Femur (tissue), 1 donor: ENCODE data around the gene FHOD3.

ENCODE experiments used
- DNase-seq: peaks from one replicate; pipeline ENCODE4 v3.0.0-alpha.2; 2017

FHOD3 gene

GRCh38 chr18:36323421-36323820, 25.9 kb downstream of the FHOD3 start:
- DNase-seq: no peak

- DNase-seq: no peak
Observed at GRCh38 chr18:36325846-36326245, 28.3 kb downstream of the FHOD3 start.

DNA sequence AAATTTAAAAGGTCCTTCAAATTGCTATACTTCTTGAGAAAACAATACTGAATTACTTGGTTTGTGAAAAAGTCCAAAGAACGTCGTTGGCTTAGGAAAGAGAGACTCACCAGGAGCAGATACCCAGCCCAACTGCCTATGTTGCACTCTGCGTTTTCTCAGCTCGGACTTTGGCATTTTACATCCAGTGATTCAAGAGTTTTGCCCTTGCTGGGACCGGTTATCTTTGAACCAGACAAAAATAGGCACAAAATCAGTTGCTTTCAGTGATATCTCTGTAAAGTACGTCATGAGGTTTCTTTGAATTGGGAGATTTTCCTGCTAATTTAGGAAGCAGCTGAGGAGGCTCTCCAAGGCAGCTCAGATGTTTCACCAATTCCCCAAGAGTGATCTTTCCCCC, 29.3 kb downstream of the FHOD3 start:
- DNase-seq: no peak

DNA sequence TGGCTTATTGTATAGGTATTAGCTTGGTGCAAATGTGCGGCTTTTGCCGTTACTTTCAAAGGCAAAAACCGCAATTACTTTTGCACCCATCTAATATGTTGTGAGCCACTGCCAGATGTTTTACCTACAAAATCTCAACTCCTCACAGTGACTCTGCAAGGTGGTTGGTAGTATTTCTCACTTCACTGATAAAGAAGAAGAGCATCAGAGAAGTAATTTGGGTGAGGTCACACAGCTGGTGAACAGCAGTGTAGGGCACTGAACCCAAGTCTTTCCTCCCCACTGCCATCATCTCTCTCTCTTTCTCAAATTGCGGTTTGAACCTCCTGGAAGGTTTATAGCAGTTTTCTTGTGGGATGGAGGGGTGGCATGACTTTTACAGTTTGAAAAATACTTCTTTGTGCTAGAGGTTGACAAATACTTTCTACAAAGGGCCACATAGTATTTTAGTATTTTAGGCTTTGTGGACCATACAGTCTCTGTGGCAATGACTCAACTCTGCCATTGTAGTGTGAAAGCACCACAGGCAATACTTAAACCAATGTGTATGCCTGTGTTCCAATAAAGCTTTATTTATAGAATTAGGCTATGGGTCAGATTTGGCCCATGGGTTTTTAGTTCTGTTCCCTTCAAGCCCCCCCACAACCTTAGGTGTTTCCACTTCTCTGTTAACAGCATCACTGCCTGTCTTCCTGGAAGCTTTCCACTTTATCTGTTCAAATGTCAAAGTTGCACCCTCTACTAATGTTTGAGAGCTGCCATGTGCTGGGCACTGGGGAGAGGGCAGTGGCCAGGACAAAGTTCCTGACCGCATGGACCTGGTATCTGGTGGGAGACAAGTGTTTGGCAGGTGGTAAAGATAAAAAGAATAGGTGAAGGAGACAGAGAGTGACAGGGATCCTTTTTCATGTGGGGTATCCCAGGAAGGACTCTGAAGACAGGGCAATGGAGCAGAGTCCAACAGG, 30.1 kb downstream of the FHOD3 start:
- no peak for DNase-seq

DNA sequence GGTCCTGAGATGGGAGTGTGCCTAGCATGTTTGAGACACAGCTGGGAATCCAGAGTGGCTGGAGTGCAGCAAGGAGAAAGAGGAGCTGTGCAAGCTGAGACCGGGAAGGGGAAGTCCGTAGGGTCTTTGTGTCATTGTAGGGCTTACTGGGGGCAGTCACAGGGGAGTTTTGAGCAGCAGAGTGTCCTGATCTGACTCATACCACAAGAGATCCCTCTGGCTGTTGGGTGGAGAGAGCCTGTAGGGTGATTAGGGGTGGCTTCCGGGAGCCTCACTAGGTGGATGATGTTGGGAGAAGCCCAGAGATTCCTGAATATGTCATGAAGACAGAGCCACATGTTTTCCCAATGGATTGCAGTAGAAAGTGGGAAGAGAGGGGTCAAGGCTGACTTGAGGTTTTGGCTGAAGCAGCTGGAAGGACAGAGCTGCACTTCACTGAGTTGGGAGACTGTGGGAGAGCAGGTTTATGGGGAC, 30.9 kb downstream of the FHOD3 start:
- no peak for DNase-seq

GRCh38 chr18:36328916-36329315, 31.4 kb downstream of the FHOD3 start:
- no peak for DNase-seq

DNA sequence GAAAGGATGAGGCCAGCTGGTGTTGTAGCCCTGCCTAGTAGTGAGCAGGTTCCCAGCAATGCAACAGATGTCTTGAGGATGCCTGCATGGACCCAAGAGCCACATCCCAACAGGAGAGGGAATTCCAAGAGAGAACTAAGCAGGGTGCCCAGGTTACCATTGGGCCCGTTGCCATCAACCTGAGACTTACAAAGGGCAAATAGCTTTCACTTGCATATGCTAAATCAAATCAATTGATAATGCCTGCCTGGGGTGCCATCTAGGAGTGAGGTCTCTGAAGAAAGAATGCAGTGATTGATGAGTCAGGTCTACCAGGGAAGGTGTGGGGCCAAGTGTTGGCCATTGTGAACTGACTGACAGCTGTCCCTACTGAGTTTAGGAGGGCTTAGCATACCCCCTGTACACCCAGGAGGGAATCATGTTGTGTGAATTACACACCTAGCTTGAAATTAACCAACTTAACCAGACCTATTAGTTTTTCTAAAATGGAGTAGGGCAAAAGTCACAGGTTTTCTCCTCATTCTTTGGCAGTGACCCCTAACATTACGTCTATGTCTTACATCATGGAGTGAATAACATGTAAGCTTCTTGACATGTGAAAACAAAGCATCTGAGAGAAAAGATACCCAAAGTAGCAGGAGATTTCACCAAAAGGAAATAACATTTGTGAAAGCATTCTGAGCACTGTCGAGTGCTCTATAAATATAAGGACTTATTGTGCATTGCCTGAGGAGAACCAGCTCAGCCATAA, 32.3 kb downstream of the FHOD3 start:
- DNase-seq: no peak

DNA sequence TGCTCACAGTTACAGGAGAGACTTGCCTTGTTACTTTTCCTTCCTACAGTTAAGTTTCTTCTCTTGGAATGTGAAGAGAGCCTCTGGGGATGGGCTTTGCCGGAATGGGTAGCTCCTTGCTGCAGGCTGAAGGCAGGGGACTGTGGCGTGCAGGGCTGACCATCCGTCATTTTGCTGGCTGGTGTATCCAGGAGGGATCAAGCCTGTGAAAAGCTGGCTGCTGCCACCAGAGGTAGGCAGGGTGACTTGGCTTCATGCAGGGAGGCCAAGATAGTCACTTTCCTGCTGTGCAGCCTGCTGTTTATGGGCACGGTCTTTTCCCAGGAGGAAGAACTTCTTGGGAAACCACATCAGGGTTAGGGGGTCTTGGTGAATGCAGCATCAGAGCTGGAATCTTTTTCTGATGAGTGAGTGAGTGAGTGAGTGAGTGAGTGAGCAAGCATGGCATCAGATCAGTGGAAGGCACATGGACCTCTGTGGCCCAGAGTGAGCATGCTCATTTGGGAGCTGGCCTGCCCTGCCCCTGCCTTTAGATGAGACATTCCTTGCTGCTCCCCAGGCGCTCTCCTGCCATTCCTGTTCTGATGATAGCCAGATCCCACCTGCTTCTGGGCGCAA, 33.0 kb downstream of the FHOD3 start:
- no peak for DNase-seq

DNA sequence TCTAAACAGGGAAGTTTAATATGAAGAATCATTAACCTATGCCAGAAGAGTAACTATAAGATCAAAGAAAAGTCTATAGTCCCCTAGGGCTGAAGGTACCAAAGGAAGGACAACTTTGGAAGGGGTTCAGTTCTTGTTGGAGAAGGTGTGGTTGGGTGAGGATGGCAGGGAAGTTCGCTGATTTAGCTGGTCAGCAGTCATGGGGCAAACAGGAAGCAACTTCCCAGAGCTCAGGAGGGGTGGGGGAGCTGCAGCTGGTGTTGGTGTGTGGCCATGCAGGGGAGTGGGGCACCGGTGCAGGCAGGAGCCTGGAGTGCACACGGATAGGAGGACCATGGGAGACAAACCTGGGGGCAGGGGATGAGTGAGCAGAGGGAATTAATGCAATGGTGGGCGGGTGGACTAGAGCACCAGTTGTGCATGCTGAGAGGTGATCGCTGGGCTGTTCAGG, 34.0 kb downstream of the FHOD3 start:
- DNase-seq: no peak

GRCh38 chr18:36333414-36333813, 35.9 kb downstream of the FHOD3 start:
- DNase-seq: no peak

GRCh38 chr18:36334798-36335197, 37.3 kb downstream of the FHOD3 start:
- no peak for DNase-seq

DNA sequence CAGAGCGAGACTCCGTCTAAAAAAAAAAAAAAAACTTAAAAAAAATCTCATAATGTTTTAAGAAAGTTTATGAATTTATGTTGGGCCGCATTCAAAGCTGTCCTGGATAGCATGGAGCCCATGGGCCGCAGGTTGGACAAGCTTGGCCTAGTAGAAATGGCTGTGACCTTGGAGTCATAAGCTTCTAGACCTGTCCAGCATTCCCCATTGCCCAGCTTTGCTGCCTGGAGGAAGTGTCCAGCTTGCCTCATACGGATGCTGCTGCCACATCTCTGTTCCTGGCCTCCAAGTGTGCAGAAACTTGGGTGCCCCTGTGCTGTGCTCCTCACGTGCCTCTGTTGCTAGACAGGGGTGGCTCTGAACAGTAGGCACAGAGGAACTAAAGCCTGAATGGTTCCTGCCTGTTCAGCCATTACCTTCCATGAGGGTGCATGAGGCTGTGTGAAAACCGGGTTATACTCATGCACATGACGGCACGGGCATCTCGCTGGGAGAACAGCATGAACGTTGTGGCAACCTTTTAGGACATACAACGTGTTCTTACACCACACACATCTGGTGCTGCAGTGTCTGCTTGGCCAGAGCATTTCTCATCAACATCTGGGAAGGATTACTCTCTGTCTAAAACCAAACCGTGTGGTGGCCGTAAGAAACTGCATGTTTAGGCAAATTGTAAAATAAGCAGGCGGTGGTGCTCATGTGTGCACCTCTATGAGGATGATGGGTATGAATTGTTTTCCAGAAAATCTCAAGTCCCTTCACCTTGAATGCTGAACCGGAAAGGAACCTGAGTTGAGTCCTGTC, 38.2 kb downstream of the FHOD3 start:
- no peak for DNase-seq

GRCh38 chr18:36337679-36338402, 40.3 kb downstream of the FHOD3 start:
- DNase-seq: no peak

GRCh38 chr18:36338403-36338933, 41.0 kb downstream of the FHOD3 start:
- no peak for DNase-seq

GRCh38 chr18:36340246-36340645, 42.7 kb downstream of the FHOD3 start:
- DNase-seq: no peak

DNA sequence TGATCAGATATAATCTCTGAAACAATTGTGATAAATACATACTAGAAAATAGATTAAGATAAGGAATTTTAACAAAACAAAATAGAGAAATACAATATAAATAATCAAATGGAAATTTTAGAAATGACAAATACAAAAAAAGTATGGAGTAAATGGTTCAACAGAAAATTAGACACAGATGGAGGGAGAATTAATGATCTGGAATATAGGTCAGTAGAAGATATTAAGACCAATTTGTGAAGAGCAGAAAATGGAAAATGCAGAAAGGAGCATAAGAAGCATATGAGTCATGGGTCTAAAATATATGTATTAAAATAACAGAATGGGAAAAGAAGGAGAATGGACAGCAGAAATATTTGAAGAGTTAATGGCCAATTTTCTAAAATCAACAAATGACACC, 44.4 kb downstream of the FHOD3 start:
- no peak for DNase-seq

GRCh38 chr18:36348331-36348730, 50.8 kb downstream of the FHOD3 start:
- DNase-seq: no peak

DNA sequence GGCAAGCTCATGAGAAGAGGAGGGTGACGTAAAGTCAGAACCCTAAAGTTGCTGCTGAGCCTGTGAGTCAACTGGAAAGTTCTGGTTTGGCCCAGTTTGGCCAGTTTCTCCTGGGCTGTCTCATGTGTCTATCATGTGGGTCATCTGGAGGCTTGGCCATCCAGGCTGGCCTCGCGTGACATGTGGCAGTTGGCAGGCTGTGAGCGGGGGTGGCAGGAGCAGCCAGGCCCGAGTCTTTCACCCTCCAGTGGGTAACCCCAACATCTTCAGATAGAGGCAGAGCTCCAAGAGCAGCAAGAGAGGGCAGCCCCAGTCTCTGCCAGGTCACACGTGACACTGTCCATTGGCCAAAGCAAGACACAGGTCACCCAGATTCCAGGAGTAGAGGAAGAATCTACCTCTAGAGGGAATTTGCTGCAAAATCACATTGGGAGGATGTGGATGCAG, 51.5 kb downstream of the FHOD3 start:
- no peak for DNase-seq

GRCh38 chr18:36349552-36349951, 52.0 kb downstream of the FHOD3 start:
- no peak for DNase-seq

DNA sequence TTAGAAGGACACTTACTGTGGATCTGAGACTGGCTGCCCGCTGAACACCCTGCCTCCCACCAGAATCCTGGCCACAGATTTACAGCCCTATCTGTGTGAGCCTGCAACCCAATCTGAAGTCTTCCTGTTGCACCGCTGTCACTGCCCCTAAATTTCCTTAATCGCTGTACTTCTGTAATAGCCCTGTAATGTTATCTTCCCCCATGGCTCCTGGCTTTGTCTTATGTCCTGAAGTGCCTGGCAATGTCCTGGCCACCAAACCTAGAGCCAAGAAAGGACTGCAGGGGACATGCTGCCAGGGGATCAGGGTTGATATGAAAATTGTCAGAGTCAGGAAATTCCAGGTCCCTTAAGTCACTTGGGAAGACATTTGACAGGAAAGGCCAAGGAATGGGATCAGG, 52.7 kb downstream of the FHOD3 start:
- no peak for DNase-seq

DNA sequence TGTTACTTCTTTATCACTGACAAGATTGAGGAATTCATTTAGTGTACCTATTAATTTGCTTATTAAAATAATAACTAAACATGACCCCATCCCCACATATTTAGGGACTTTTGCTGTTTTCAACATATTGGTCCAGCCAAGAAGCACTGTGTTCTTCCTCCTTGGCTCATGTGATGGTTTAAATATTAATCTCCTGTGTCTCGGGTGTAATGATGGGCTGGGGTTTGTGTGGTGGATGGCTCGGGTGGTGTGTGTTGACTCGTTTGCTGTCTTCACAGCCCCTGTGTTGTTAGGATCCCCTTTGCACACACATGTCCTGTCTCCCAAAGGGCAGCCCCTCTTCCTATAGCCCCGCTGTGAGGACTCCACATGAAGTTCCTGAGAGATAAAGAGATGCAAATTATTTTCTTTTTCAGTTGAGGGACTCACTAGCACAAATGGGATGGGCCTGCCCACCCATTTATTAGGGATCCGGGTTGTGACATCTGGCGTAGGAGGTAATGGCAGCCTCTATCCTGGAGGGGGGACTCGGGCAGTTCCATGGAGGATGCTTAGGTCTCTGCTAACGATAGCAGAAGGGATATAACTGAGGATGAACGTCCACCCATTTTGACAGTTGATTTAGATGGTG, 53.4 kb downstream of the FHOD3 start:
- no peak for DNase-seq
